ENCODE data around the gene PLEKHH2. TPM values are rescaled to one million over a fixed set of nuclear protein-coding genes. Genes with fewer than 3 reads are reported as not detected.

Gene PLEKHH2
- total RNA-seq, 2 experiments from 2014 or later, result 0.20 to 0.40 TPM

GRCh38 chr2:43731211-43731610 lies 94.2 kb downstream of the PLEKHH2 start:
- Mint-ChIP-seq H3K36me3 (ENCODE audit: low read depth) (no peaks in the 10 kb centered on the region), H3K27me3 (peaks cover 9% of the 10 kb centered on the region), H3K9me3 (no peaks in the 10 kb centered on the region), H3K4me3 (no peak overlapping the region), H3K4me1 (no peaks in the 10 kb centered on the region), H3K27ac (no peak overlapping the region)
- ChIA-PET CTCF (no interaction called here), POLR2A (no interaction called here)
- no peak for DNase-seq

- no peak for DNase-seq
- POLR2A ChIA-PET, result no interaction called here
- Mint-ChIP-seq H3K27me3 (peaks cover 25% of the 10 kb centered on the region), H3K4me1 (no peaks in the 10 kb centered on the region), H3K4me3 (no peak overlapping the region), H3K27ac (no peak overlapping the region), H3K36me3 (ENCODE audit: low read depth) (no peaks in the 10 kb centered on the region), H3K9me3 (no peaks in the 10 kb centered on the region)
- CTCF ChIA-PET, result no interaction called here
Observed at GRCh38 chr2:43736637-43737036, 99.6 kb downstream of the PLEKHH2 start.

GRCh38 chr2:43737097-43737854 lies 100.2 kb downstream of the PLEKHH2 start:
- no peak for DNase-seq
- H3K4me3 Mint-ChIP-seq, result no peak overlapping the region
- peaks cover 24% of the 10 kb centered on the region for H3K27me3 Mint-ChIP-seq
- H3K4me1 Mint-ChIP-seq, result no peaks in the 10 kb centered on the region
- H3K27ac Mint-ChIP-seq, result no peak overlapping the region
- no peaks in the 10 kb centered on the region for H3K9me3 Mint-ChIP-seq
- H3K36me3 Mint-ChIP-seq (ENCODE audit: low read depth), result no peaks in the 10 kb centered on the region
- ChIA-PET CTCF (no interaction called here), POLR2A (no interaction called here)

- DNase-seq, result no peak
- no peaks in the 10 kb centered on the region for H3K4me1 Mint-ChIP-seq
Observed at GRCh38 chr2:43737855-43738254, 100.8 kb downstream of the PLEKHH2 start.

GRCh38 chr2:43738257-43738656 lies 101.2 kb downstream of the PLEKHH2 start:
- no peaks in the 10 kb centered on the region for H3K9me3 Mint-ChIP-seq
- ChIA-PET POLR2A (no interaction called here), CTCF (no interaction called here)
- no peaks in the 10 kb centered on the region for H3K36me3 Mint-ChIP-seq (ENCODE audit: low read depth)
- H3K27me3 Mint-ChIP-seq, result peaks cover 20% of the 10 kb centered on the region
- no peak overlapping the region for H3K27ac Mint-ChIP-seq
- H3K4me3 Mint-ChIP-seq, result no peak overlapping the region
- H3K4me1 Mint-ChIP-seq, result no peaks in the 10 kb centered on the region
- no peak for DNase-seq

More at GRCh38 chr2:43737855-43738254, 100.8 kb downstream of the PLEKHH2 start:
- Mint-ChIP-seq H3K27ac (no peak overlapping the region), H3K4me3 (no peak overlapping the region), H3K27me3 (peaks cover 20% of the 10 kb centered on the region), H3K36me3 (ENCODE audit: low read depth) (no peaks in the 10 kb centered on the region), H3K9me3 (no peaks in the 10 kb centered on the region)
- ChIA-PET CTCF (no interaction called here), POLR2A (no interaction called here)

GRCh38 chr2:43743706-43744105 lies 106.6 kb downstream of the PLEKHH2 start:
- no peak overlapping the region for H3K27ac Mint-ChIP-seq
- H3K4me3 Mint-ChIP-seq, result no peak overlapping the region
- DNase-seq, result no peak
- no peaks in the 10 kb centered on the region for H3K9me3 Mint-ChIP-seq
- POLR2A ChIA-PET, result no interaction called here
- no peaks in the 10 kb centered on the region for H3K36me3 Mint-ChIP-seq (ENCODE audit: low read depth)
- CTCF ChIA-PET, result no interaction called here
- no peaks in the 10 kb centered on the region for H3K4me1 Mint-ChIP-seq
- peaks cover 10% of the 10 kb centered on the region for H3K27me3 Mint-ChIP-seq

GRCh38 chr2:43745457-43745856 lies 108.4 kb downstream of the PLEKHH2 start:
- Mint-ChIP-seq H3K27ac (no peak overlapping the region), H3K27me3 (peaks cover 8% of the 10 kb centered on the region), H3K4me1 (no peaks in the 10 kb centered on the region), H3K36me3 (ENCODE audit: low read depth) (no peaks in the 10 kb centered on the region), H3K9me3 (no peaks in the 10 kb centered on the region), H3K4me3 (no peak overlapping the region)
- POLR2A ChIA-PET, result no interaction called here
- CTCF ChIA-PET, result no interaction called here
- DNase-seq, result no peak

GRCh38 chr2:43748333-43748732 lies 111.3 kb downstream of the PLEKHH2 start:
- no peak for DNase-seq
- Mint-ChIP-seq H3K36me3 (ENCODE audit: low read depth) (no peaks in the 10 kb centered on the region), H3K9me3 (no peaks in the 10 kb centered on the region), H3K4me1 (no peaks in the 10 kb centered on the region), H3K27me3 (no peaks in the 10 kb centered on the region), H3K4me3 (no peak overlapping the region), H3K27ac (no peak overlapping the region)
- ChIA-PET CTCF (interaction anchor here (1.0 kb wide), 1 partner anchor 64 kb away, joined by 4 read pairs; no protein-coding TSS in a partner anchor), POLR2A (no interaction called here)

- POLR2A ChIA-PET, result no interaction called here
- no peaks in the 10 kb centered on the region for H3K4me1 Mint-ChIP-seq
Observed at GRCh38 chr2:43749583-43749982, 112.5 kb downstream of the PLEKHH2 start.

GRCh38 chr2:43751476-43751990 lies 114.5 kb downstream of the PLEKHH2 start:
- no peaks in the 10 kb centered on the region for H3K9me3 Mint-ChIP-seq
- POLR2A ChIA-PET, result no interaction called here
- no peak overlapping the region for H3K27ac Mint-ChIP-seq
- DNase-seq, result no peak
- no peaks in the 10 kb centered on the region for H3K36me3 Mint-ChIP-seq (ENCODE audit: low read depth)
- H3K27me3 Mint-ChIP-seq, result no peaks in the 10 kb centered on the region
- H3K4me1 Mint-ChIP-seq, result no peaks in the 10 kb centered on the region
- CTCF ChIA-PET, result interaction anchor here (0.6 kb wide), 2 partner anchors 18 to 110 kb away, joined by 4 read pairs; no protein-coding TSS in a partner anchor
- H3K4me3 Mint-ChIP-seq, result no peak overlapping the region

More at GRCh38 chr2:43749583-43749982, 112.5 kb downstream of the PLEKHH2 start:
- H3K36me3 Mint-ChIP-seq (ENCODE audit: low read depth), result no peaks in the 10 kb centered on the region
- CTCF ChIA-PET, result no interaction called here
- no peak overlapping the region for H3K27ac Mint-ChIP-seq
- no peak for DNase-seq
- H3K4me3 Mint-ChIP-seq, result no peak overlapping the region
- H3K9me3 Mint-ChIP-seq, result no peaks in the 10 kb centered on the region
- no peaks in the 10 kb centered on the region for H3K27me3 Mint-ChIP-seq

- Mint-ChIP-seq H3K27me3 (no peaks in the 10 kb centered on the region), H3K4me3 (no peak overlapping the region), H3K36me3 (ENCODE audit: low read depth) (no peaks in the 10 kb centered on the region), H3K4me1 (no peaks in the 10 kb centered on the region), H3K9me3 (no peaks in the 10 kb centered on the region), H3K27ac (no peak overlapping the region)
- ChIA-PET POLR2A (no interaction called here), CTCF (no interaction called here)
- DNase-seq, result no peak
Observed at GRCh38 chr2:43752302-43752701, 115.2 kb downstream of the PLEKHH2 start.

GRCh38 chr2:43754180-43754579 lies 117.1 kb downstream of the PLEKHH2 start:
- Mint-ChIP-seq H3K4me1 (no peaks in the 10 kb centered on the region), H3K27me3 (no peaks in the 10 kb centered on the region), H3K4me3 (no peak overlapping the region), H3K9me3 (no peaks in the 10 kb centered on the region), H3K27ac (no peak overlapping the region), H3K36me3 (ENCODE audit: low read depth) (no peaks in the 10 kb centered on the region)
- DNase-seq, result no peak
- ChIA-PET POLR2A (no interaction called here), CTCF (no interaction called here)

- no peak overlapping the region for H3K4me3 Mint-ChIP-seq
- CTCF ChIA-PET, result no interaction called here
Observed at GRCh38 chr2:43758739-43759138, 121.7 kb downstream of the PLEKHH2 start.

GRCh38 chr2:43759195-43759594 lies 122.1 kb downstream of the PLEKHH2 start:
- Mint-ChIP-seq H3K9me3 (no peaks in the 10 kb centered on the region), H3K4me1 (no peaks in the 10 kb centered on the region), H3K36me3 (ENCODE audit: low read depth) (no peaks in the 10 kb centered on the region), H3K27me3 (no peaks in the 10 kb centered on the region), H3K4me3 (no peak overlapping the region), H3K27ac (no peak overlapping the region)
- DNase-seq, result no peak
- ChIA-PET POLR2A (no interaction called here), CTCF (no interaction called here)

More at GRCh38 chr2:43758739-43759138, 121.7 kb downstream of the PLEKHH2 start:
- Mint-ChIP-seq H3K4me1 (no peaks in the 10 kb centered on the region), H3K9me3 (no peaks in the 10 kb centered on the region), H3K27ac (no peak overlapping the region), H3K27me3 (no peaks in the 10 kb centered on the region), H3K36me3 (ENCODE audit: low read depth) (no peaks in the 10 kb centered on the region)
- POLR2A ChIA-PET, result no interaction called here
- no peak for DNase-seq
